Measurements from ENCODE around the gene ST3GAL2.

The ST3GAL2 gene

GRCh38 chr16:70438585-70438968 lies 323 bp downstream of the ST3GAL2 start:
- H3K27ac ChIP-seq (ENCODE audit: poor library complexity, severe bottlenecking) = peak overlapping the region; percentile 43
- no peak for DNase-seq (ENCODE audit: low spot score)
- ATAC-seq (ENCODE audit: low read depth) = peak; percentile 3; the same call in 1 of the 3 replicates

GRCh38 chr16:70437582-70438557 lies 1.0 kb downstream of the ST3GAL2 start:
- Histone ChIP-seq H3K4me3 (ENCODE audit: severe bottlenecking) (peak overlapping the region; percentile 97), H3K27ac (ENCODE audit: poor library complexity, severe bottlenecking) (peak overlapping the region; percentile 43), H3K4me1 (ENCODE audit: insufficient read depth, poor library complexity, severe bottlenecking) (peaks cover 18% of the 10 kb centered on the region), H3K9me3 (ENCODE audit: severe bottlenecking) (no peaks in the 10 kb centered on the region), H3K36me3 (ENCODE audit: low read depth) (peaks cover 8% of the 10 kb centered on the region; the same call in 1 of the 2 replicates), H3K27me3 (ENCODE audit: insufficient read depth, poor library complexity, severe bottlenecking) (no peaks in the 10 kb centered on the region)
- ATAC-seq (ENCODE audit: low read depth) = peak; percentile 41
- DNase-seq (ENCODE audit: low spot score) = no peak
- TF ChIP-seq CTCF (IDR thresholded peaks at IDR 0.05; ENCODE audit: poor library complexity, severe bottlenecking) = no peak

More at GRCh38 chr16:70438585-70438968, 323 bp downstream of the ST3GAL2 start:
- Histone ChIP-seq H3K9me3 (ENCODE audit: severe bottlenecking) (no peaks in the 10 kb centered on the region), H3K4me1 (ENCODE audit: insufficient read depth, poor library complexity, severe bottlenecking) (peaks cover 17% of the 10 kb centered on the region), H3K27me3 (ENCODE audit: insufficient read depth, poor library complexity, severe bottlenecking) (no peaks in the 10 kb centered on the region), H3K36me3 (ENCODE audit: low read depth) (peaks cover 8% of the 10 kb centered on the region; the same call in 1 of the 2 replicates), H3K4me3 (ENCODE audit: severe bottlenecking) (peak overlapping the region; percentile 97)
- TF ChIP-seq CTCF (IDR thresholded peaks at IDR 0.05; ENCODE audit: poor library complexity, severe bottlenecking) = peak; percentile 11

- Histone ChIP-seq H3K27ac (ENCODE audit: poor library complexity, severe bottlenecking) (peak overlapping the region; percentile 43), H3K4me3 (ENCODE audit: severe bottlenecking) (no peak overlapping the region), H3K4me1 (ENCODE audit: insufficient read depth, poor library complexity, severe bottlenecking) (peaks cover 18% of the 10 kb centered on the region), H3K36me3 (ENCODE audit: low read depth) (peaks cover 8% of the 10 kb centered on the region; the same call in 1 of the 2 replicates), H3K9me3 (ENCODE audit: severe bottlenecking) (no peaks in the 10 kb centered on the region), H3K27me3 (ENCODE audit: insufficient read depth, poor library complexity, severe bottlenecking) (no peaks in the 10 kb centered on the region)
- ATAC-seq (ENCODE audit: low read depth) (no peak), DNase-seq (ENCODE audit: low spot score) (no peak)
- TF ChIP-seq CTCF (IDR thresholded peaks at IDR 0.05; ENCODE audit: poor library complexity, severe bottlenecking) = no peak
Observed at GRCh38 chr16:70437017-70437581, 1.8 kb downstream of the ST3GAL2 start.

- no peak for DNase-seq (ENCODE audit: low spot score)
- Histone ChIP-seq H3K9me3 (ENCODE audit: severe bottlenecking) (no peaks in the 10 kb centered on the region), H3K27ac (ENCODE audit: poor library complexity, severe bottlenecking) (peak overlapping the region; percentile 17), H3K4me3 (ENCODE audit: severe bottlenecking) (no peak overlapping the region), H3K27me3 (ENCODE audit: insufficient read depth, poor library complexity, severe bottlenecking) (no peaks in the 10 kb centered on the region), H3K36me3 (ENCODE audit: low read depth) (peaks cover 8% of the 10 kb centered on the region; the same call in 1 of the 2 replicates), H3K4me1 (ENCODE audit: insufficient read depth, poor library complexity, severe bottlenecking) (peaks cover 25% of the 10 kb centered on the region)
- no peak for TF ChIP-seq CTCF (IDR thresholded peaks at IDR 0.05; ENCODE audit: poor library complexity, severe bottlenecking)
- ATAC-seq (ENCODE audit: low read depth) = no peak
Observed at GRCh38 chr16:70434484-70435260, 4.2 kb downstream of the ST3GAL2 start.
